ENCODE results near the gene ARPP19. TPM values are rescaled to one million over a fixed set of nuclear protein-coding genes. Genes with fewer than 3 reads are reported as not detected.

Gene ARPP19
- total RNA-seq, 2 experiments from 2014 or later = 176 to 193 TPM

- H3K4me1 Mint-ChIP-seq = peaks cover 7% of the 10 kb centered on the region
- H3K9me3 Mint-ChIP-seq = peaks cover 16% of the 10 kb centered on the region
- H3K27me3 Mint-ChIP-seq = no peaks in the 10 kb centered on the region
- H3K36me3 Mint-ChIP-seq (ENCODE audit: low read depth) = peaks cover 18% of the 10 kb centered on the region
- POLR2A ChIA-PET = no interaction called here
- H3K27ac Mint-ChIP-seq = no peak overlapping the region
- H3K4me3 Mint-ChIP-seq = no peak overlapping the region
- CTCF ChIA-PET = no interaction called here
- no peak for DNase-seq
These were observed 28.3 kb downstream of the ARPP19 start for GRCh38 chr15:52540374-52541012.

GRCh38 chr15:52537459-52537858 lies 31.4 kb downstream of the ARPP19 start:
- H3K4me3 Mint-ChIP-seq = no peak overlapping the region

GRCh38 chr15:52532427-52532826 lies 36.4 kb downstream of the ARPP19 start:
- H3K4me3 Mint-ChIP-seq = no peak overlapping the region
- H3K36me3 Mint-ChIP-seq (ENCODE audit: low read depth) = peaks cover 3% of the 10 kb centered on the region
- peaks cover 3% of the 10 kb centered on the region for H3K9me3 Mint-ChIP-seq
- H3K27ac Mint-ChIP-seq = no peak overlapping the region
- no peak for DNase-seq
- CTCF ChIA-PET = no interaction called here
- POLR2A ChIA-PET = interaction anchor here (0.8 to 1.9 kb wide), 2 partner anchors 13 to 25 kb away, joined by 3 to 4 read pairs; no protein-coding TSS in a partner anchor
- H3K27me3 Mint-ChIP-seq = peaks cover 7% of the 10 kb centered on the region
- H3K4me1 Mint-ChIP-seq = peaks cover 29% of the 10 kb centered on the region

More at GRCh38 chr15:52537459-52537858, 31.4 kb downstream of the ARPP19 start:
- DNase-seq = no peak
- POLR2A ChIA-PET = no interaction called here
- Mint-ChIP-seq H3K4me1 (peaks cover 10% of the 10 kb centered on the region), H3K36me3 (ENCODE audit: low read depth) (peaks cover 8% of the 10 kb centered on the region), H3K9me3 (peaks cover 15% of the 10 kb centered on the region), H3K27me3 (peaks cover under 1% of the 10 kb centered on the region), H3K27ac (no peak overlapping the region)
- CTCF ChIA-PET = no interaction called here

GRCh38 chr15:52529940-52530339 lies 38.9 kb downstream of the ARPP19 start:
- Mint-ChIP-seq H3K9me3 (no peaks in the 10 kb centered on the region), H3K27me3 (peaks cover 7% of the 10 kb centered on the region), H3K36me3 (ENCODE audit: low read depth) (peaks cover 3% of the 10 kb centered on the region), H3K4me1 (peaks cover 35% of the 10 kb centered on the region), H3K4me3 (peak overlapping the region; percentile 74), H3K27ac (peak overlapping the region; percentile 63)
- no peak for DNase-seq
- CTCF ChIA-PET = interaction anchor here (0.6 to 0.9 kb wide), 2 partner anchors 29 to 54 kb away, joined by 3 to 4 read pairs; no protein-coding TSS in a partner anchor
- POLR2A ChIA-PET = interaction anchor here (0.6 to 4.2 kb wide), 7 partner anchors 23 to 273 kb away, joined by 3 to 41 read pairs (median 17); no protein-coding TSS in a partner anchor

- peaks cover 34% of the 10 kb centered on the region for H3K4me1 Mint-ChIP-seq
- peaks cover 7% of the 10 kb centered on the region for H3K27me3 Mint-ChIP-seq
- CTCF ChIA-PET = interaction anchor here (0.6 to 1.6 kb wide), 4 partner anchors 18 to 268 kb away, joined by 3 to 4 read pairs (median 4); no protein-coding TSS in a partner anchor
- peak overlapping the region; percentile 74 for H3K4me3 Mint-ChIP-seq
- peak; percentile 35 for DNase-seq
- POLR2A ChIA-PET = interaction anchor here (0.6 to 4.2 kb wide), 8 partner anchors 24 to 272 kb away, joined by 3 to 41 read pairs (median 15); no protein-coding TSS in a partner anchor
- H3K27ac Mint-ChIP-seq = peak overlapping the region; percentile 63
- H3K9me3 Mint-ChIP-seq = no peaks in the 10 kb centered on the region
- peaks cover 3% of the 10 kb centered on the region for H3K36me3 Mint-ChIP-seq (ENCODE audit: low read depth)
These were observed 39.4 kb downstream of the ARPP19 start for GRCh38 chr15:52529341-52529924.

- H3K9me3 Mint-ChIP-seq = no peaks in the 10 kb centered on the region
- H3K4me3 Mint-ChIP-seq = peak within 1 kb of the TSS; percentile 95
- peaks cover 34% of the 10 kb centered on the region for H3K4me1 Mint-ChIP-seq
- peaks cover 3% of the 10 kb centered on the region for H3K36me3 Mint-ChIP-seq (ENCODE audit: low read depth)
- POLR2A ChIA-PET = interaction anchor here (0.8 to 4.2 kb wide), 22 partner anchors 18 to 308 kb away, joined by 3 to 41 read pairs (median 4); partner anchors contain the start of gene ARPP19
- peaks cover 7% of the 10 kb centered on the region for H3K27me3 Mint-ChIP-seq
- H3K27ac Mint-ChIP-seq = peak within 1 kb of the TSS; percentile 84
- CTCF ChIA-PET = interaction anchor here (0.9 to 1.8 kb wide), 14 partner anchors 9 to 267 kb away, joined by 3 to 10 read pairs (median 4); no protein-coding TSS in a partner anchor
- peak; percentile 84 for DNase-seq
These were observed 40.1 kb downstream of the ARPP19 start, which contains the start of gene MYO5A for GRCh38 chr15:52528564-52529340. Gene MYO5A, minus strand, starts transcription at chr15:52528880. Its CDS starts 74 bp downstream, at chr15:52528806.

- Mint-ChIP-seq H3K4me1 (peaks cover 35% of the 10 kb centered on the region), H3K36me3 (ENCODE audit: low read depth) (peaks cover 3% of the 10 kb centered on the region), H3K27me3 (peaks cover 7% of the 10 kb centered on the region), H3K9me3 (no peaks in the 10 kb centered on the region), H3K4me3 (peak overlapping the region; percentile 95), H3K27ac (peak overlapping the region; percentile 84)
- CTCF ChIA-PET = interaction anchor here (0.7 to 1.8 kb wide), 15 partner anchors 8 to 266 kb away, joined by 3 to 10 read pairs (median 4); no protein-coding TSS in a partner anchor
- peak; percentile 46 for DNase-seq
- POLR2A ChIA-PET = interaction anchor here (0.8 to 4.2 kb wide), 21 partner anchors 18 to 307 kb away, joined by 3 to 41 read pairs (median 4); partner anchors contain the start of gene ARPP19
These were observed 40.8 kb downstream of the ARPP19 start for GRCh38 chr15:52527911-52528563.

GRCh38 chr15:52527196-52527910 lies 41.5 kb downstream of the ARPP19 start:
- peaks cover 35% of the 10 kb centered on the region for H3K4me1 Mint-ChIP-seq

GRCh38 chr15:52524223-52525136 lies 44.4 kb downstream of the ARPP19 start:
- ChIA-PET CTCF (interaction anchor here (1.6 kb wide), 2 partner anchors 10 to 153 kb away, joined by 4 to 5 read pairs; no protein-coding TSS in a partner anchor), POLR2A (interaction anchor here (0.7 kb wide), 1 partner anchor 13 kb away, joined by 3 read pairs; no protein-coding TSS in a partner anchor)
- no peaks in the 10 kb centered on the region for H3K9me3 Mint-ChIP-seq
- no peak overlapping the region for H3K27ac Mint-ChIP-seq
- no peak overlapping the region for H3K4me3 Mint-ChIP-seq
- H3K36me3 Mint-ChIP-seq (ENCODE audit: low read depth) = no peaks in the 10 kb centered on the region
- H3K4me1 Mint-ChIP-seq = peaks cover 24% of the 10 kb centered on the region
- no peak for DNase-seq
- no peaks in the 10 kb centered on the region for H3K27me3 Mint-ChIP-seq

More at GRCh38 chr15:52527196-52527910, 41.5 kb downstream of the ARPP19 start:
- peaks cover 3% of the 10 kb centered on the region for H3K36me3 Mint-ChIP-seq (ENCODE audit: low read depth)
- H3K27me3 Mint-ChIP-seq = peaks cover 6% of the 10 kb centered on the region
- POLR2A ChIA-PET = interaction anchor here (0.9 to 4.2 kb wide), 19 partner anchors 19 to 307 kb away, joined by 3 to 41 read pairs (median 4); partner anchors contain the start of gene ARPP19
- H3K27ac Mint-ChIP-seq = peak overlapping the region; percentile 84
- peak overlapping the region; percentile 95 for H3K4me3 Mint-ChIP-seq
- no peak for DNase-seq
- no peaks in the 10 kb centered on the region for H3K9me3 Mint-ChIP-seq
- CTCF ChIA-PET = interaction anchor here (0.7 to 1.8 kb wide), 13 partner anchors 32 to 271 kb away, joined by 3 to 10 read pairs (median 4); no protein-coding TSS in a partner anchor

- no peaks in the 10 kb centered on the region for H3K27me3 Mint-ChIP-seq
- H3K27ac Mint-ChIP-seq = no peak overlapping the region
- H3K9me3 Mint-ChIP-seq = no peaks in the 10 kb centered on the region
- DNase-seq = no peak
- no peaks in the 10 kb centered on the region for H3K36me3 Mint-ChIP-seq (ENCODE audit: low read depth)
- no peak overlapping the region for H3K4me3 Mint-ChIP-seq
- H3K4me1 Mint-ChIP-seq = peaks cover 30% of the 10 kb centered on the region
- ChIA-PET POLR2A (no interaction called here), CTCF (interaction anchor here (1.6 kb wide), 2 partner anchors 11 to 154 kb away, joined by 4 to 5 read pairs; no protein-coding TSS in a partner anchor)
These were observed 45.2 kb downstream of the ARPP19 start for GRCh38 chr15:52523647-52524046.

- no peak overlapping the region for H3K27ac Mint-ChIP-seq
- H3K4me1 Mint-ChIP-seq = peaks cover 34% of the 10 kb centered on the region
- no peaks in the 10 kb centered on the region for H3K9me3 Mint-ChIP-seq
- DNase-seq = no peak
- ChIA-PET POLR2A (no interaction called here), CTCF (interaction anchor here (0.6 to 1.6 kb wide), 3 partner anchors 11 to 191 kb away, joined by 3 to 5 read pairs (median 3); no protein-coding TSS in a partner anchor)
- H3K27me3 Mint-ChIP-seq = no peaks in the 10 kb centered on the region
- no peaks in the 10 kb centered on the region for H3K36me3 Mint-ChIP-seq (ENCODE audit: low read depth)
- H3K4me3 Mint-ChIP-seq = no peak overlapping the region
These were observed 45.6 kb downstream of the ARPP19 start for GRCh38 chr15:52523192-52523591.

Data from activated CD4-positive, alpha-beta memory T cell treated with anti-CD3 and anti-CD28 coated beads, Interleukin-2, amount 10 ng/mL, durations not matched to agents 7 days and 5 days (primary cell).